OCI-LY1 (cell line): Measurements from ENCODE around the gene POU6F2.

ENCODE experiments used
- CTCF ChIP-seq: fragments of 200-600 bp; sonication (generic), shearing (Covaris generic); IDR thresholded peaks from 2 replicates; pipeline ENCODE4 v1.5.1; 2017; ENCODE audit warnings: mild to moderate bottlenecking, antibody characterized with exemption, low read length, moderate library complexity, mixed read lengths
- EZH2 ChIP-seq: fragments of 200-600 bp; sonication (generic), shearing (Covaris generic); IDR thresholded peaks from 2 replicates; pipeline ENCODE4 v1.8.0; 2017; ENCODE audit warnings: borderline replicate concordance, mixed run types, mild to moderate bottlenecking, antibody characterized with exemption, low read length, moderate library complexity, mixed read lengths

DNA sequence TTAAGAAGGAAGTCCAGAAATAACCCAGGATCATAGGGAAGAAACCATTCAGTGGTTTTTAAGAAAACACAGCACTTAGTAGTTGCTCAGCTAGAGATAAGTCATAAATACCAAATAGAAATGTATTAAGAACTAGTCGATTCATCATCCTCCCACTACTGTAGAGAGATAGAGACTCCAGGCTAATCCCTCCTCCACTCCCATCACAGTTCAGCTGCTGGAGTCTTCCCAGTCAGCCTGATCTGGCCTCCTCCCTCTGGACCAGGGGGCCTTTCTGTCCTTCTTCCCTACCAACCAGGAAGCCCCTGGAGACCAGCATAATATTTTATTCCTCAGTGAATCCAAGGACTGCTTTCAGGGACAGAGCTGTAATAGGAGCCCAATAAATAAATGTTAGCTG is 294.4 kb downstream of the POU6F2 start:
- no peak for TF ChIP-seq CTCF
- no peak for TF ChIP-seq EZH2
